MM.1S (cell line): Measurements from ENCODE around the gene STAT3.

ENCODE experiments used
- CTCF ChIP-seq: fragments of 300-600 bp; sonication (generic); IDR thresholded peaks from 2 replicates; pipeline ENCODE4 v1.5.1; 2016; ENCODE audit warnings: antibody characterized with exemption, low read length, mixed read lengths
- EZH2 ChIP-seq: fragments of 300-600 bp; sonication (generic); optimal IDR thresholded peaks from 2 replicates; pipeline ENCODE3; 2017; ENCODE audit warnings: low read depth, mild to moderate bottlenecking, antibody characterized with exemption, low read length, mixed read lengths
- EZH2phosphoT487 ChIP-seq: fragments of 300-600 bp; sonication (generic); IDR thresholded peaks from 2 replicates; pipeline ENCODE4 v1.6.1; 2018; ENCODE audit warnings: antibody characterized with exemption, low read length

- TF ChIP-seq CTCF (peak; percentile 50), EZH2 (no peak), EZH2phosphoT487 (no peak)
These were observed 75.7 kb downstream of the STAT3 start for GRCh38 chr17:42312285-42313130.
